GM21723 (cell line): ENCODE data around the gene ACSM3.

Source experiments
- ATAC-seq: cut with Tn5 transposase; IDR thresholded peaks from one replicate; pipeline ENCODE4 v1.9.1; 2021; ENCODE audit warnings: mild to moderate bottlenecking, moderate library complexity; ENCODE audit not compliant: unreplicated experiment

The ACSM3 gene

GRCh38 chr16:20805684-20806167, 41.9 kb downstream of the ACSM3 start:
- peak; percentile 30 for ATAC-seq

- ATAC-seq, result peak; percentile 88
Observed at GRCh38 chr16:20806168-20807050, 42.6 kb downstream of the ACSM3 start, which contains the start of the genes ERI2 and REXO5. Gene ERI2, minus strand, starts transcription at chr16:20806472. Its CDS starts 42 bp downstream, at chr16:20806430. Gene REXO5, plus strand, starts transcription at chr16:20806527. Its CDS starts 427 bp downstream, at chr16:20806954.

- no peak for ATAC-seq
Observed at GRCh38 chr16:20807862-20808261, 44.0 kb downstream of the ACSM3 start.

GRCh38 chr16:20811889-20812439, 48.1 kb downstream of the ACSM3 start:
- ATAC-seq, result no peak

- no peak for ATAC-seq
Observed at GRCh38 chr16:20812510-20812909, 48.7 kb downstream of the ACSM3 start.

GRCh38 chr16:20814784-20815183, 51.0 kb downstream of the ACSM3 start:
- no peak for ATAC-seq

GRCh38 chr16:20818929-20819585, 55.2 kb downstream of the ACSM3 start:
- no peak for ATAC-seq

- no peak for ATAC-seq
Observed at GRCh38 chr16:20821682-20822081, 57.9 kb downstream of the ACSM3 start.

GRCh38 chr16:20822521-20823325, 58.9 kb downstream of the ACSM3 start:
- no peak for ATAC-seq

GRCh38 chr16:20826039-20826566, 62.3 kb downstream of the ACSM3 start:
- no peak for ATAC-seq

GRCh38 chr16:20829536-20829935, 65.7 kb downstream of the ACSM3 start:
- ATAC-seq, result no peak

- ATAC-seq, result no peak
Observed at GRCh38 chr16:20830372-20830771, 66.6 kb downstream of the ACSM3 start.

GRCh38 chr16:20833086-20833485, 69.3 kb downstream of the ACSM3 start:
- no peak for ATAC-seq

GRCh38 chr16:20838240-20838639, 74.4 kb downstream of the ACSM3 start:
- ATAC-seq, result no peak

- ATAC-seq, result no peak
Observed at GRCh38 chr16:20839504-20839903, 75.7 kb downstream of the ACSM3 start.

- ATAC-seq, result no peak
Observed at GRCh38 chr16:20844054-20844453, 80.2 kb downstream of the ACSM3 start.

GRCh38 chr16:20844588-20844987, 80.8 kb downstream of the ACSM3 start:
- no peak for ATAC-seq

- ATAC-seq, result no peak
Observed at GRCh38 chr16:20846030-20846429, 82.2 kb downstream of the ACSM3 start.

- no peak for ATAC-seq
Observed at GRCh38 chr16:20846551-20846950, 82.7 kb downstream of the ACSM3 start.
